Cardiac septum (tissue), 1 donor: Measurements from ENCODE around the gene RALGPS1. TPM values are rescaled to one million over a fixed set of nuclear protein-coding genes. Genes with fewer than 3 reads are reported as not detected.
A peak's percentile ranks its signal among the peaks of the same experiment; 100 is the strongest.

Experiments
- DNase-seq: peaks from one replicate; pipeline ENCODE4 v3.0.0-alpha.2; 2020; ENCODE audit warnings: low spot score
- intact Hi-C: fragments of 100-400 bp; cut with DNase I; formaldehyde crosslinking; loops from one replicate; pipeline ENCODE4 v1.14.0; 2022
- total RNA-seq: library from RNA; stranded (reverse); fragmentation: NEBNext Ultra II Directional; extraction: Animal tissue kit (Norgen Biotek cat#: 25700); gene quantifications from one replicate; pipeline ENCODE4 v1.2.1, GENCODE V29; 2021
- donor health status: DM: no; HTN: no; CAD: no.

RALGPS1 gene
- total RNA-seq, 1 donor from 2014 or later, result 21.8 TPM

DNA sequence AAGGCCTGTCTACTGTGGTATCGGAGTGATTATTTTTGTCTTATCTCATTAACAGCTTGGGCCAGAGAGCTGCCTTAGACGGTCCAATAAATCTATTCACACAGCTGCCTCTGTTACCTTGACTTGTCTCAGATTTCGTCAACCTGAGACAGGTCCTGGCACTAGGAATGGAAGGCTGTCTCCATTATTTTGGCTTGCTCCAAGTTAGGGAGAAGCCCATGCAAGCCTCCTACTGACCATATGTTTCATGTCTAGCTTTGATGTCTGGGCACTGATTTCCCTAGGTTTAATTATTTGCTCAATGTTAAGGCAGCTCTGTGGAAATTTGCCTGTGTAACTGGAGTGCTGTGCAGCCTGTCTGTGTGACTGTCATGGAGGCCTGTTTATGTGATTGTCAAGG is 12.4 kb upstream of the RALGPS1 start:
- intact Hi-C loops, result no loop called here
- DNase-seq, result peak; percentile 10

- intact Hi-C loops, result no loop called here
- DNase-seq, result peak; percentile 14
Measured at GRCh38 chr9:126904586-126904985, 10.0 kb upstream of the RALGPS1 start.

- peak; percentile 9 for DNase-seq
- intact Hi-C loops, result no loop called here
Measured at GRCh38 chr9:126906091-126906490, 8.5 kb upstream of the RALGPS1 start.

- intact Hi-C loops, result no loop called here
Measured at GRCh38 chr9:126907058-126907457, 7.5 kb upstream of the RALGPS1 start.

DNA sequence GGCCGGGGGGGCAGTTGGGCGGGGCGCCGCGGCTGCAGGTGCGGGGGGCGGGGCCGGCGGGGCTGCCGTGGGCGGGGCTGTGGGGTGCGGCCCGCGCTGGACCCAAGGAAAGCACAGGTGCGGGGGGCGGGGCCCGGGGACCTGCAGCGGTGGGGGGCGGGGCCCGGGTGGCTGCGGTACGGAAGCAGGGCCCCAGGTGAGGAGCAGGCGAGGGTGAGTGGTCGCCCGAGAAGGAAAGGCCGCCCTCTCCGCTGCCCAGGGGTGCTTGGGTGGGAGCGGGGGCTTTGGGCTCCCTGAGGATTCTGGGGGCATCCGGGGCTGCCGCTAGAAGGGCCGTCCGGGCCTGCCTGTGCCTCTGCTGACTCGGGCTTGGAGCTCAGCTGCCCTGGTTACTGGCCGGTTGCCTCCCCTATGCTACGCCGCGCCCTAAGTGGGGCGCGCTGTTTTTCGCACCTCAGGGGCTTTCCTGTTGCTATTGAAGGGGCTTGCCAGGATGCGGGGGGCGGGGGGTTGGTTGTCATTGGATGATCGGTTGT is 767 bp downstream of the RALGPS1 start:
- DNase-seq, result peak; percentile 77
- intact Hi-C loops, result no loop called here

More at GRCh38 chr9:126907058-126907457, 7.5 kb upstream of the RALGPS1 start:
- no peak for DNase-seq

GRCh38 chr9:126915846-126916543 is 1.4 kb downstream of the RALGPS1 start:
- intact Hi-C loops, result no loop called here
- DNase-seq, result no peak

GRCh38 chr9:126916909-126917308 is 2.3 kb downstream of the RALGPS1 start:
- intact Hi-C loops, result no loop called here

DNA sequence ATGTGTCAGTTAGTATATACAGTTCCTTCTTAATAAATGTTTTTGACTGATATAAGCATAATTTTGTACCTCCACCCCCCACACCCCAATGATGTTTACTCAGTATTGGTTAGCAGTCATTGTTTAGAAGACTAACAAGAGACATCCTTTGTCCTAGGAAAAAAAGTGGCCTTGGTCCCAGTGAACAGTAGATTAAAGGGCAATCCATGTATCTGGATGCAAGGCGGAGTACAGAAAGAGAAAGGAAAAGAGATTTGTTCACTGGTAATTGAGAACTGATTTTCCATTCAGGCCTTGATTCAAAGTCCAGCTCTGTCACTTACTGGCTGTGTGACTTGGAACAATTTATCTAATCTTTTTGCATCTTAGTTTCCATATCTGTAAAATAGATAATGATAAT is 4.6 kb downstream of the RALGPS1 start:
- no peak for DNase-seq
- intact Hi-C loops, result no loop called here

More at GRCh38 chr9:126916909-126917308, 2.3 kb downstream of the RALGPS1 start:
- no peak for DNase-seq

- intact Hi-C loops, result no loop called here
- no peak for DNase-seq
Measured at GRCh38 chr9:126925876-126926275, 11.3 kb downstream of the RALGPS1 start.

DNA sequence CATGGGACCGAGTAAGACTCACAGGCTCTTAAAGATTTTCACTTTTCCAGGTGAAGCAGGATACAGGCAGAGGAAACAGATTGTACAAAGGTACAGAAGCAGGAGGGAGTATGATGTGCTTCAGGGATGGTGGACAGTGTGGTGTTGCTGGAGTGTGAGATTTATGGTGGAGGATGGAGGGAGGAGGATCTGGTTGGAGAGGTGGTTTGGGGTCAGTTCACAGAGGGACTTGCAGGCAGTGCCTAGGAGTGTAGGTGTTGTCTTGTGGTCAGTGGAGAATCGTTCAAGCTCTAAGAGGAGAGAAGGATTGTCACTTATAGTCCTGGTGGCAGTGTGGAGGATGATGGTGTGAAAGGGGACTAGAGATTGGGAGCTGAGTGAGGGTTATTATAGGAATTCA is 11.8 kb downstream of the RALGPS1 start:
- intact Hi-C loops, result no loop called here
- DNase-seq, result no peak

- intact Hi-C loops, result no loop called here
- DNase-seq, result no peak
Measured at GRCh38 chr9:126927419-126927818, 12.8 kb downstream of the RALGPS1 start.

GRCh38 chr9:126932871-126933321 is 18.3 kb downstream of the RALGPS1 start:
- no peak for DNase-seq
- intact Hi-C loops, result no loop called here

- intact Hi-C loops, result no loop called here
- no peak for DNase-seq
Measured at GRCh38 chr9:126933334-126933980, 18.9 kb downstream of the RALGPS1 start.

GRCh38 chr9:126934441-126934840 is 19.9 kb downstream of the RALGPS1 start:
- no peak for DNase-seq
- intact Hi-C loops, result no loop called here

GRCh38 chr9:126935630-126936029 is 21.0 kb downstream of the RALGPS1 start:
- intact Hi-C loops, result no loop called here

GRCh38 chr9:126937444-126937843 is 22.9 kb downstream of the RALGPS1 start:
- intact Hi-C loops, result no loop called here
- no peak for DNase-seq

More at GRCh38 chr9:126935630-126936029, 21.0 kb downstream of the RALGPS1 start:
- DNase-seq, result no peak

DNA sequence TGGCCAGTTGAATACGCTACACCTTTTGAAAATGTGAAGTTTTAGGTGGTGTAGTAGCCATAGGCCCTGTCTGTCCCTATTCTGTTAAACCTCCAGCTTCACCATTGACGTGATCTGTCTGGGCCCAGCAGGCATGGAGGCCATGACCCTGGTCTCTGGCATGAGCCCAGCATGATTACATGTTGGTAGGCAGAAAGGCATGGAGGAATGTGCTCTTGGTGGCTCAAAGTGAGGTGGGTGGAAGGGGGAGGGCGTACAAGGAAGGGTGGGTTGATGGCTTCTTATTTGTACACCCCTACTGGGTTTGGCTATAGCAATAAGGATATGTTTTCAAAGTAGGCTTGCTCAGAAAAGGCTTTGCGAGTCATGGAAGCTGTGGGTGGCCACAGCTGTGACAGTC is 23.7 kb downstream of the RALGPS1 start:
- intact Hi-C loops, result no loop called here
- DNase-seq, result no peak

GRCh38 chr9:126939821-126940221 is 25.2 kb downstream of the RALGPS1 start:
- no peak for DNase-seq
- intact Hi-C loops, result loop anchor here (1.0 to 10.0 kb wide), 2 partner anchors 259 to 515 kb away; partner anchors contain the start of genes LRSAM1 and RPL12

GRCh38 chr9:126942399-126942798 is 27.8 kb downstream of the RALGPS1 start:
- no peak for DNase-seq
- intact Hi-C loops, result loop anchor here (10.0 kb wide), 1 partner anchor 512 kb away; the partner anchor contains the start of genes LRSAM1 and RPL12

- intact Hi-C loops, result loop anchor here (10.0 kb wide), 1 partner anchor 509 kb away; the partner anchor contains the start of genes LRSAM1 and RPL12
- DNase-seq, result no peak
Measured at GRCh38 chr9:126945682-126946081, 31.1 kb downstream of the RALGPS1 start.
